ENCODE data around the gene PTPRU.

DNA sequence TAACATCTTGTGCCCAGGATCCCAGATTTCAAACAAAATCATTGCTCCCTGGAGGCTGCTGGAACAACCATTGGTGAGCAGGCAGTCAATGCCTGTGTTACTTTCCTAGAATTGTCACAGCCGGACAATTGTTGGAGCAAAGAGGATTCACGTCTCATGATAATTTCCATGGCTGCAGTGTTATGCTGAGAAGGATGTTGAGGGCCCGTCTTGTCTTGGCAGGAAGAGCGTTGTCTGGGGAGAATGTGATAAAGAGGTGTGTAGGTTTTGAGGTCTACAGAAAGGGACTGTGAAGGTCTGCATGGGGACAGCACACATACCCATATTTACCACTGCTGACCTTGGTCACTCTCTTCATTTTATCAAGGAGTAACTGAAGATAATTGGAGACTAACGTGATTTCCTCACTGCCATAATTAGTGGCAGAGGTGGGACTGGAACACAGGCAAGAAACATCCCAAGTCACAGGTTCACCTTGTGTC lies 11.9 kb upstream of the PTPRU start:
- TF ChIP-seq, protein P1, sequence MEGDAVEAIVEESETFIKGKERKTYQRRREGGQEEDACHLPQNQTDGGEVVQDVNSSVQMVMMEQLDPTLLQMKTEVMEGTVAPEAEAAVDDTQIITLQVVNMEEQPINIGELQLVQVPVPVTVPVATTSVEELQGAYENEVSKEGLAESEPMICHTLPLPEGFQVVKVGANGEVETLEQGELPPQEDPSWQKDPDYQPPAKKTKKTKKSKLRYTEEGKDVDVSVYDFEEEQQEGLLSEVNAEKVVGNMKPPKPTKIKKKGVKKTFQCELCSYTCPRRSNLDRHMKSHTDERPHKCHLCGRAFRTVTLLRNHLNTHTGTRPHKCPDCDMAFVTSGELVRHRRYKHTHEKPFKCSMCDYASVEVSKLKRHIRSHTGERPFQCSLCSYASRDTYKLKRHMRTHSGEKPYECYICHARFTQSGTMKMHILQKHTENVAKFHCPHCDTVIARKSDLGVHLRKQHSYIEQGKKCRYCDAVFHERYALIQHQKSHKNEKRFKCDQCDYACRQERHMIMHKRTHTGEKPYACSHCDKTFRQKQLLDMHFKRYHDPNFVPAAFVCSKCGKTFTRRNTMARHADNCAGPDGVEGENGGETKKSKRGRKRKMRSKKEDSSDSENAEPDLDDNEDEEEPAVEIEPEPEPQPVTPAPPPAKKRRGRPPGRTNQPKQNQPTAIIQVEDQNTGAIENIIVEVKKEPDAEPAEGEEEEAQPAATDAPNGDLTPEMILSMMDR (IDR thresholded peaks at IDR 0.05; ENCODE audit: low read depth, low read length, poor library complexity, severe bottlenecking) = no peak
- TF ChIP-seq EZH2phosphoT487 (IDR thresholded peaks at IDR 0.05; ENCODE audit: borderline replicate concordance, low read length) = no peak
